GM18870 (cell line): ENCODE measurements around the gene PXK.

ENCODE experiments used
- ATAC-seq: cut with Tn5 transposase; IDR thresholded peaks from one replicate; pipeline ENCODE4 v1.9.1; 2021; ENCODE audit warnings: moderate library complexity; ENCODE audit not compliant: unreplicated experiment

PXK gene

GRCh38 chr3:58459160-58459559 is 126.5 kb downstream of the PXK start:
- no peak for ATAC-seq

GRCh38 chr3:58462829-58463180 is 130.1 kb downstream of the PXK start:
- ATAC-seq, result no peak

- no peak for ATAC-seq
Measured at GRCh38 chr3:58463181-58463941, 130.7 kb downstream of the PXK start.

GRCh38 chr3:58463942-58464271 is 131.2 kb downstream of the PXK start:
- ATAC-seq, result no peak

- no peak for ATAC-seq
Measured at GRCh38 chr3:58464866-58465265, 132.2 kb downstream of the PXK start.

DNA sequence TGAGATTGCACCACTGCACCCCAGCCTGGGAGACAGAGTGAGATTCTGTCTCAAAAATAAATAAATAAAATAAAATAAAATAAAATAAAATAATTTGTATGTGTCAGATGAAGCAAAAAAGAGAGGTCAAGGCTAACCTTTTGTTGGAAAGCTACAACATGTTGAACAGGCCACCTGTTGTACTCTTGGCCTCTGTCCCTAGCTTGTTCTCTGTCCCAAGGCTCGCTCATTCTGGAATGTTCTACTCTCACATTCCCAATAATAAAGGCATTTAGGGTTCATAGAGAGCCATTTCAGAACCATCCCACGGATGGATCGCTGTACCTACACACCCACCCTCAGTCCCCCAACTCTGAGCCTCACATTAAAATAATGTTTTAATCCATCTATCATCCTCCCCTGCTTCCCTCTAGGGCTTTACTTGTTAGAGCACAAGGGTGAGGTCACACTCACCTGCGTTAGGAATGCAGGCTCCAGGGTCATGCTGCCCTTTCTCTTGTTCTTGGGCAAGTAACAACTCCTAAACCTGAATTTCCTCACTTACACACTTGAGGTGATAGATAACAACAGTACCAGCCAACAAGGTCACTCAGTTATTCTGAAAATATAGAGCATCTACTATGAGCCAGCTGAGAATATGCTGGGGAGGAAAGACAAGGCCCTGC is 134.3 kb downstream of the PXK start:
- no peak for ATAC-seq

DNA sequence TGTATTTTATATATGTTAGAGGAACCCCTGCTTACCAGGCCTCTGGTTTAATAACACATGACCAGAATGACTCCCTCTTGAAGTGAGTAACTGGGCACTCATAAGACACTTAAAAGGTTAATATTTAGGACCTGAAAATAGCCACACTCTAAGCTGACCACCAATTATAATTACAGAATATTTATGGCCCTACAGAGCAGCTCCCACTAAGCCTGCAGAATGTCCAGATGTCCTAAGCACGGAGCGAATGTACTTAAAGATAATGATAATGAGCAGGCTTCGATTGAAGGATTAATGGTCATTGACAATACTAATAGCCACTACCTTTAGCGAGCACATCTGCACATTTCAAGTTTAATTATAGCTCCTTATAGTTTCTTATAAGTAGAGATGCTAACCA is 136.4 kb downstream of the PXK start:
- ATAC-seq, result no peak

DNA sequence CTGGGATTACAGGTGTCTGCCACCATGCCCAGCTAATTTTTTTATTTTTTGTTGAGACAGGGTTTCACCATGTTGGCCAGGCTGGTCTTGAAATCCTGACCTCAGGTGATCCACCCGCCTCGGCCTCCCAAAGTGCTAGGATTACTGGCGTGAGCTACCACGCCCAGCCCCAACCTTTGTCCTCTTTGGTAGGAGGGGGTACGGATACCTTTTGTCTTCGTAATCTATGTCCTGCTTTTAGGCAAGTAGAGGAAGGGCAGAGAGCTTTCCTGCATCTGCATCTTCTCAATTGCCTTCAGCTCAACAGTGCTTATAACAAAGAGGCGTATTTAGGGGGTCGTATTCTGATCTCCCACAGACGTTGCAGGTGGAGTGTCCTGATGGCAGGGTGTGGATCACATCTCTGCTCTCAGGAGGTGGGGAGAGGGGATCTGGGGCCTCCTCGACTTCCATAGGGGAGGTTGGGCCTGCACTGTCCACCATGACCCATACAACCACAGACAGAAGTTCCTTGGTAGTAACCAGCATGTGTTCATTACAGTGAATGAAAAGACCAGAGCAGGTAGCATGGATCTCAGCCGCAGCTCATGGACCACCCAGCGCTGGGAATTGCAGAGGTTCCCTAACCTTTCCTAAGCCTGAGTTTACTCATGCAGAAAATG is 137.8 kb downstream of the PXK start:
- no peak for ATAC-seq

DNA sequence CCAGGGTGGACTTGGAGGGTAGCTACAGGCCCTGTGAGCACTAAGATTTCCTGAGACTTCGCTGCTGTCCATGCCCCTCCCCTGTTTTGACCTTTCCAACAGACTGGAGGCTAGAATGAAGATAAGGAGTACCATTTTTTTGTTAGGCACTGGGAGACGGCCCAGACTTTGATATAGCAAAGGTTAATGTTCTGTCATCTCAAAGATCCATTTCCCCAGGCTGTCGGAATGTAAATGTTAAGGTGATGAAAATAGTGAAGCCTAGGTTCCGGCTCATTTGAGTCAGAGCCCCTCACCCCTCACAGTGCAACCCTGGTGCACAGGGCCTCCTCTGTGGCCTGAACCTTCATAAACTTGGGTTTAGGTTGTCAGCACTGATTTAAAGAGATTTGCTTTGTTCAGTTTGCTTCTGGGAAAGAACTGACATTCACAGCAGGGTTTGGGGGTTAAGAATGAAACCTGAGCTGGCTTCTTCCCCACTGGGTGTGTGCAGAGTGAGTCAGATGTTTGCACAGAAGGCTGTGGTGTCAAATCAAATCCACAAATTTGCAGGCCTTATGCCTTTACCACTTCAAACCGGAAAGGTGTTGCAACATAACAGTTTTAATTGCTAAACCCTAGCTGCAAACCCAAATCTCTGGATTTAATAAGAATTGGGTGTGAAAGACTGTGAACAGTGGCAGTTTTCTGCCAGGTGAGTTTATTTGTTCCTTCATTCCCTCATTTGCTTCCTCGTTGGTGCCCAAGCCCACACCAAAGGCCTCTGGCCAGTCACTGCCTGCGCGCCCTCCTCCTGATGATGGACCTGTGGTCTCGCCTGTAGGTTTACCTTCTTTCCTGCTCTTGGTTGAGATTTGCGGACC is 138.6 kb downstream of the PXK start:
- no peak for ATAC-seq

DNA sequence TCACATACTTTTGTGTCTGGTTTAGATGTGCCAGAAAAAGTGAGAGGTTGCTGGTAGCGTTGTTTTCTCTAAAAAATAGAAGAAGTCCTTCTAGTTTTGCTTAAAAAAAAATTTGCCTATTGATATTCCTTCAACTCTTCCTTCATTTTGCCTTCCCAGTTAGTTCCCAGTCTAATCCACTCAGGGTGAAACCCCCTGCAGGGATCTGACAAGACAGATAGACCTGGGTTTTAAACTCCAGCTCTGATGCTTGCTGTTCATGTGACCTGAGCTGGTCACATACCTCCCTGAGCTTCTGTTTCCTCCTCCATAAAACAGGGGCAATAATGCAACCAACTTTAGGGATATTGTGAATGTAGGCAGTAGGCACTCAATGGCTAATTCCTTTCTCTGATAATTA is 140.6 kb downstream of the PXK start:
- no peak for ATAC-seq

GRCh38 chr3:58474348-58474911 is 141.7 kb downstream of the PXK start:
- ATAC-seq, result no peak

GRCh38 chr3:58474967-58475578 is 142.4 kb downstream of the PXK start:
- no peak for ATAC-seq
